ENCODE results near the gene TIAM1.

The TIAM1 gene

DNA sequence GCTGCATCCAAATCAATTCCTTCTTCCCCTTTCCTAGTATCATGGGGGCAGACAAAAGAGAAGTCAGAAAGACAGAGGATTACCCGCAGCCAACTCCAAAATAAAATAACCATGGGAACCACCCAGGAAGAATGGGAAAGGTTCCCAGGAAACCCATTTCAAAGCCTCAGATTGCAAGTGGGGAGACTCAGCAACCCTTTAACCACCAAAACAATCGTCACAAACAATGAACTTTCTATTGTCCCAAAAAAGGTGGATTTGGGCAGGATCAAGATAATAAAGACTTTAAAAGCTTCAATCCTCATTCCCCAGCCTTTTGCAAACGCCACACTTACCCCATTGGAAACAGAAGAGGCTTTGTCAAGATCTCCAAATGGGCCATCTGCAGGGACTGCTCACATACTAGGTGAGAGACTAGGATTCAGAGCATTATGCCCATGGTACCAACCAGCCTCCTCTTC, 5.1 kb downstream of the TIAM1 start:
- no peak for TF ChIP-seq CTCF (IDR thresholded peaks at IDR 0.05; ENCODE audit: low read depth, low read length)
- no peak overlapping the region for H3K4me3 ChIP-seq (ENCODE audit: low read depth, low read length)

GRCh38 chr21:31337996-31338907, 5.8 kb downstream of the TIAM1 start:
- no peak overlapping the region for H3K4me3 ChIP-seq (ENCODE audit: low read depth, low read length)

DNA sequence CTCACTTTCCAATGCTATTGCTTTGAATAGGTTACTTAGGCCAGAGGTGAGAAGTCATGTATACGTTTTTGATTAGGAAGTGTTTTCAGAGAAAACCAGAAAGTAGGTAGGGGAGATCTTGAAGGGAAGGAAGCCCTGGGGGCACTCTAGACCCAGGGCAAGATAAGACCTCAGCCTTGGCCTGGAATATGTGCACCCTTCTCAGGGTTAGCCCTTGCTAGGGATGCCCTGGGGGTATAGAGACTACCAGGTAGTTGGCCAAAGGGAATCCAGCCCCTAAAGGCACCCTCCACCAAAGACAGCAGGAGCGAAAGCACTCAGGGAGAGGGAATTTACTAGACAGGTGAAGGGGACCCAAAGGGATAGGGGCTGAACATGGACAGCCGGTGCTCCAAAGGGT, 7.0 kb downstream of the TIAM1 start:
- no peak for TF ChIP-seq CTCF (IDR thresholded peaks at IDR 0.05; ENCODE audit: low read depth, low read length)
- H3K4me3 ChIP-seq (ENCODE audit: low read depth, low read length), result no peak overlapping the region

More at GRCh38 chr21:31337996-31338907, 5.8 kb downstream of the TIAM1 start:
- no peak for TF ChIP-seq CTCF (IDR thresholded peaks at IDR 0.05; ENCODE audit: low read depth, low read length)

DNA sequence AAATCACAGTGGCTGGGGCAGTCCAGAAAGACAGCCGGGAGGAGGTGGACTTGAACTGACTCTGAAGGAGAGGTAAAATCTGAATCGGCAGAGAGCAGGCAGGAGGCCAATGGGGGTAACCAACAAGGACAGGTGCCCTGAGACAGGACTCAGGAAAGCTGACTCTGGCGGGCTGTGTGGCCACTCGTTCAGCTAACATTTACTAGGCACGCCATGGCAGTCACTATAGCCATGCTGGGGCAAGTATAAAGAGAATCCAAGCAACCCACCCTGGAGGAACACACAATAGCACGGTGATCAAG, 7.4 kb downstream of the TIAM1 start:
- no peak overlapping the region for H3K4me3 ChIP-seq (ENCODE audit: low read depth, low read length)
- no peak for TF ChIP-seq CTCF (IDR thresholded peaks at IDR 0.05; ENCODE audit: low read depth, low read length)

DNA sequence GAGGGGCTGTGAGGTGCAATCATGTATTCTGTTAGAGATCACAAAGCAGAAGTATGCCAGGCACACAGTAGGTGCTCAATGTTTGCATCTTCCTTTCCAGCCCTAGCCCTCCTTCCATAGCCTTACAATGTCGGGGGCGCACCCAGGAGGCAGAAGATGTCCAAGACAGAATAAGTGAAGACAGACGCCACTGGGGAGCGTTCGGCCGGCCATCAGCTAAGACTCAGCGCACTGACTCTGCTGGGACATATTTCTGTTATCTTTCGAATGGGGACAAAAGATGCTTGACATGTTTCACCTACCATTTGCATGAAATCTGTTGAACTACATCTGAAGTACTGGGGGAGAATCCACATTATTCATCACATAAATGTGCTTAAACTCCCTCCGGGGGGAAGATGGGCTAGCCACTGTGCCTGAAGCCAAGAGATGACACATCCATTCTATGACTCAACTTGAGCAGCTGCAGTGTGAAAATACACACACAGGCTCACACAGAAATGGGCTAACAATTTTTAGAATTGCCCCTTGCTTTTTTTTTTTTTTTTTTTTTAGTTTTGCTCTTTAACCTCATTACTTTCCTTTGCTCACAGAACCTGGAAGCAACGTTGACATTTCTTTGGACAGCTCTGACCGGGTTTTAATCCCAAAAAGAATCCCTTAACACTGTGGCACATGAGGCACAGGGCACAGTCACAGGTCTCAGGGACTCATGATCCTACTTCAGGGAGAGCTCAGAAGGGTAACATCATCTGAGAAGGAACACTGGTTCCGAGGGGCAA, 7.9 kb downstream of the TIAM1 start:
- H3K4me3 ChIP-seq (ENCODE audit: low read depth, low read length), result no peak overlapping the region
- no peak for TF ChIP-seq CTCF (IDR thresholded peaks at IDR 0.05; ENCODE audit: low read depth, low read length)

DNA sequence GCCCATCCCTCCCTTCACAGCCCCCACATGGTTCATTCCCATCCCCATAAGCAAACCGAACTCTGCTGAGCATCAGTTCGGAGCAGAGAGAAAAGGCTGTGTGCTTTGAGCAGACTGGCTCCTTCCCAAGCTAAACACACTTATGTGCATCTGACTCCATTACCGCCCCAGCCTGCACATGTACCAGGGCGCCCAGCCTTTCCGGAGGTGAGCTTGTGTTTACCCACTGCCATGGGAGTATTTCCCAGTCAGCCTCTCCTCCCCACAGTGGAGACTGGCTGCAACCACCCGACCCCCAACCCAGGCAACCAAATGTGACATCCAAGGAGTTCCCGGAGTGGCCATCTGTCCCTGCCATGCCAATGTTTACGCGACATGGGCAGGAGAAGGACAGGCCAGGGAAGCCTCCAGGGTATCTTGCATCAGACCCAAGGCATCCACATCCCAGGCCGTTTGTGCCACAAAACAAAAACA, 9.4 kb downstream of the TIAM1 start:
- no peak overlapping the region for H3K4me3 ChIP-seq (ENCODE audit: low read depth, low read length)
- no peak for TF ChIP-seq CTCF (IDR thresholded peaks at IDR 0.05; ENCODE audit: low read depth, low read length)

GRCh38 chr21:31332525-31332924, 11.5 kb downstream of the TIAM1 start:
- TF ChIP-seq CTCF (IDR thresholded peaks at IDR 0.05; ENCODE audit: low read depth, low read length), result no peak
- no peak overlapping the region for H3K4me3 ChIP-seq (ENCODE audit: low read depth, low read length)

Data from WI38 (cell line).